GM19452 (cell line): ENCODE data around the gene C3orf62.

Experiments
- ATAC-seq: cut with Tn5 transposase; IDR thresholded peaks from one replicate; pipeline ENCODE4 v1.9.1; 2021; ENCODE audit not compliant: unreplicated experiment

The C3orf62 gene

DNA sequence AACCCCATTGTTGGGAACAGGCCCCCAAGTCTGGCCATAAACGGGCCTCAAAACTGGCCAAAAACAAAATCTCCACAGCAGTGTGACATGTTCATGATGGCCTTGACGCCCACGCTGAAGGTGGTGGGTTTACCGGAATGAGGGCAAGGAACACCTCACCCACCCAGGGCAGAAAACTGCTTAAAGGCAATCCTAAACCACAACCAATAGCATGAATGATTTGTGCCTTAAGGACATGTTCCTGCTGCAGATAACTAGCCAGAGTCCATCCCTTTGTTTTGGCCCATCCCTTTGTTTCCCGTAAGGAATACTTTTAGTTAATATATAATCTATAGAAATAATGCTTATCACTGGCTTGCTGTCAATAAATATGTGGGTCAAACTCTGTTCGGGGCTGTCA lies 57.9 kb downstream of the C3orf62 start:
- no peak for ATAC-seq
